Tibial nerve (tissue), 4 donors: ENCODE data around the gene HAX1. TPM values are rescaled to one million over a fixed set of nuclear protein-coding genes. Genes with fewer than 3 reads are reported as not detected.

Experiments used
- DNase-seq, 2 donors: peaks; one replicate each; pipeline ENCODE4 v3.0.0-alpha.2; 2019; ENCODE audit warnings: low spot score in 2 of 2
- H3K27ac ChIP-seq, 4 donors: fragments of 200-600 bp; sonication (generic) in 3 of 4; one replicate each; pipeline ENCODE4 v1.5.1; 2017 to 2019; ENCODE audit warnings: mild to moderate bottlenecking in 1 of 4
- H3K27me3 ChIP-seq, 2 donors: fragments of 200-600 bp; sonication (generic) in 1 of 2; one replicate each; pipeline versions ENCODE4 v1.5.1 to v1.6.0; 2017 to 2019
- H3K36me3 ChIP-seq, 3 donors: fragments of 200-600 bp; sonication (generic); one replicate each; pipeline ENCODE4 v1.5.1; 2018 to 2019
- H3K4me1 ChIP-seq, 4 donors: fragments of 200-600 bp; sonication (generic) in 3 of 4; one replicate each; pipeline ENCODE4 v1.5.1; 2017 to 2019
- H3K4me3 ChIP-seq, 4 donors: fragments of 200-600 bp; sonication (generic) in 3 of 4; one replicate each; pipeline ENCODE4 v1.5.1; 2017 to 2019; ENCODE audit warnings: mild to moderate bottlenecking in 1 of 4, moderate library complexity in 1 of 4
- H3K9me3 ChIP-seq, 4 donors: fragments of 200-600 bp; sonication (generic) in 3 of 4; one replicate each; pipeline ENCODE4 v1.5.1; 2017 to 2019
- EP300 ChIP-seq, 2 donors: sonication (generic); formaldehyde crosslinking; IDR thresholded peaks; one replicate each; pipeline ENCODE4 v1.6.1; 2017; ENCODE audit warnings: antibody characterized with exemption in 2 of 2, mild to moderate bottlenecking in 1 of 2
- POLR2A ChIP-seq, 2 donors: fragments of 450-650 bp; IDR thresholded peaks; one replicate each; pipeline ENCODE4 v1.6.1; 2017; ENCODE audit warnings: antibody characterized with exemption in 2 of 2, mild to moderate bottlenecking in 2 of 2, moderate library complexity in 2 of 2
- WGBS, 2 donors: methylation state at CpG; one replicate each; pipeline ENCODE4 v1.1.5; 2018; 5-methylcytosine and 5-hydroxymethylcytosine counted together
- total RNA-seq, 4 donors: library from RNA; depleted of rRNA; stranded (reverse); fragments of >200 nt; gene quantifications; one replicate each; pipeline ENCODE4 v1.1.0, GENCODE V29; 2016
- TF ChIP-seq, protein P1 (sequence below), 5 experiments: fragments of 200-600 bp in 3 of 5; fragments of 450-650 bp in 2 of 5; sonication (generic) in 3 of 5; IDR thresholded peaks; one replicate each; pipeline ENCODE4 v1.5.1; 2016 to 2019; ENCODE audit warnings: antibody characterized with exemption in 5 of 5, mild to moderate bottlenecking in 3 of 5, moderate library complexity in 2 of 5

HAX1 gene
- total RNA-seq, 4 donors from 2014 or later = 93.9 to 120 (median 111) TPM

DNA sequence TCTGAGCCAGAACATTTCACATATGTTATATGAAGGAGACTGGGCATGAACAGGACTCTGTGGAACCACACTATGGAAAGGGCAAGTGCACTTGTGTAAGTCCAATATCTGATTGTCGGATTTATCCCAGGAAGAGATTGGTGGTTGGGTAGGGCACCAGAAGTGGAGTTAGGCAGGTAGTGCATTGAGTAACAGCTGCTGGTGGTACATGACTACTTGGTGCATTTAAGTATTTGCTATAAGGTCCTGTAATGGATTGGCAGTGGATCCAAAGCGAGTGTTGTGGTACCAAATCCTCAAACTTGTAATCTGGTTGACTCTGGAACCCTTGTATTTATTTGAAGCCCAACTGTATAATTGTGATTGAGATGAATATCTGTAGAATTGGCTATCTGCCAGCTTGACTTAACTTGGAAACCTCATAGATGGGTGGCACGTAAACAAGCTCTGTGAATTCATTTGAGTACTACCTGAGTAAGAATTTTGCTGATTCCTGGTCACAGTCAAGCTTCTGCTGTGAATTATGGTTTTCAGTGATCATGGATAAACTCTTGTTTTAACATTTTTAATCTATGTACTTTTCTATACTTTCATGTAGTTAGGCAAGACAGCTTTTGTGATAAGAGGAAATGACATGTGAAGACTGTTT is 30.6 kb upstream of the HAX1 start:
- DNase-seq = no peak
- Histone ChIP-seq H3K4me3 (no peak overlapping the region), H3K9me3 (no peaks in the 10 kb centered on the region), H3K27ac (no peak overlapping the region), H3K36me3 (peaks cover 9 to 98% (median 41%) of the 10 kb centered on the region in 3 donors), H3K4me1 (peaks cover 0 to 12% (median 0%) of the 10 kb centered on the region in 4 donors), H3K27me3 (no peaks in the 10 kb centered on the region)
- no peak for TF ChIP-seq EP300 (IDR thresholded peaks at IDR 0.05)
- TF ChIP-seq POLR2A (IDR thresholded peaks at IDR 0.05) = no peak
- TF ChIP-seq, protein P1, sequence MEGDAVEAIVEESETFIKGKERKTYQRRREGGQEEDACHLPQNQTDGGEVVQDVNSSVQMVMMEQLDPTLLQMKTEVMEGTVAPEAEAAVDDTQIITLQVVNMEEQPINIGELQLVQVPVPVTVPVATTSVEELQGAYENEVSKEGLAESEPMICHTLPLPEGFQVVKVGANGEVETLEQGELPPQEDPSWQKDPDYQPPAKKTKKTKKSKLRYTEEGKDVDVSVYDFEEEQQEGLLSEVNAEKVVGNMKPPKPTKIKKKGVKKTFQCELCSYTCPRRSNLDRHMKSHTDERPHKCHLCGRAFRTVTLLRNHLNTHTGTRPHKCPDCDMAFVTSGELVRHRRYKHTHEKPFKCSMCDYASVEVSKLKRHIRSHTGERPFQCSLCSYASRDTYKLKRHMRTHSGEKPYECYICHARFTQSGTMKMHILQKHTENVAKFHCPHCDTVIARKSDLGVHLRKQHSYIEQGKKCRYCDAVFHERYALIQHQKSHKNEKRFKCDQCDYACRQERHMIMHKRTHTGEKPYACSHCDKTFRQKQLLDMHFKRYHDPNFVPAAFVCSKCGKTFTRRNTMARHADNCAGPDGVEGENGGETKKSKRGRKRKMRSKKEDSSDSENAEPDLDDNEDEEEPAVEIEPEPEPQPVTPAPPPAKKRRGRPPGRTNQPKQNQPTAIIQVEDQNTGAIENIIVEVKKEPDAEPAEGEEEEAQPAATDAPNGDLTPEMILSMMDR (IDR thresholded peaks at IDR 0.05) = no peak
- 84 to 92% methylated on average over 3 of the region's 3 CpGs for WGBS, 2 donors

DNA sequence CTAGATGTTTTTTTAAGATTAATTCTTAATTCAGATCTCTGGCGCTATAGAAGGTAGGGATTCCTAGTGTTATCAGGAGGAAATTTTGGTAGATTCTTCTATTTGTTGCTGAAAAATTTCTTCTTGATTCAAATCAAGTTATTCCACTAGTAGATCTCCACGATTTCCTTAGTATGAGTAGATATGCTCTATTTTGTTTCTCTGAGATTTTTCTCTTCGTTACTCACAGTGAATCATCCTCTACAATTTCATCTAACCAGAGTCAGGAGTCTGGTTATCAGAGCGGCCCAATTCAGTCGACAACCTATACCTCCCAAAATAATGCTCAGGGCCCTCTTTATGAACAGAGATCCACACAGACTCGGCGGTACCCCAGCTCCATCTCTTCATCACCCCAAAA is 18.8 kb upstream of the HAX1 start:
- TF ChIP-seq, protein P1 (IDR thresholded peaks at IDR 0.05) = no peak
- TF ChIP-seq POLR2A (IDR thresholded peaks at IDR 0.05) (no peak), EP300 (IDR thresholded peaks at IDR 0.05) (no peak)
- H3K9me3 ChIP-seq = no peaks in the 10 kb centered on the region
- WGBS, 2 donors = 93 to 95% methylated on average over 7 of the region's 7 CpGs
- H3K4me1 ChIP-seq = no peaks in the 10 kb centered on the region
- no peak for DNase-seq
- no peak overlapping the region for H3K4me3 ChIP-seq
- H3K36me3 ChIP-seq = peaks cover 14 to 100% (median 71%) of the 10 kb centered on the region in 3 donors
- no peaks in the 10 kb centered on the region for H3K27me3 ChIP-seq
- no peak overlapping the region for H3K27ac ChIP-seq

DNA sequence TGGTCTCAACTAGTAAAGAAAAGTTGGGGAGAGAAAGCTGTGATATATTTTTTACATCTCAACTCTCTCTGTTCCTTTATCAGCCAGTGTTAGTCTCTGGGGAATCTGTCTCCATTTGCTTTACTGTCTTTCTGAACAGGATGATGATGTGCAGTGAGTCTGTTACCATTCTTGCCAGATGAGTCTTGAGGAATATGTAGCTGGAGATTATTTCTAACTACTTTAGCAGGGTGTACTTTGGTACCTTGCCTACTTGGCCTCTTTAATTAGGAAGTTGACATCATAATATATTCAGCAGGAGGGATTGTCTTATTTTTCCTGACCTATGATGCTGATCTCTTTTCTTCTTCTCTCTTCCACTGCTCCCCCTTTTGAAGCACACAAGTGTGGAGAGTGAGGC is 15.7 kb upstream of the HAX1 start:
- Histone ChIP-seq H3K9me3 (no peaks in the 10 kb centered on the region), H3K27ac (no peak overlapping the region), H3K4me3 (no peak overlapping the region), H3K27me3 (no peaks in the 10 kb centered on the region), H3K4me1 (no peaks in the 10 kb centered on the region), H3K36me3 (peaks cover 6 to 100% (median 70%) of the 10 kb centered on the region in 3 donors)
- no peak for DNase-seq
- TF ChIP-seq POLR2A (IDR thresholded peaks at IDR 0.05) (no peak), EP300 (IDR thresholded peaks at IDR 0.05) (no peak)
- TF ChIP-seq, protein P1 (IDR thresholded peaks at IDR 0.05) = no peak

DNA sequence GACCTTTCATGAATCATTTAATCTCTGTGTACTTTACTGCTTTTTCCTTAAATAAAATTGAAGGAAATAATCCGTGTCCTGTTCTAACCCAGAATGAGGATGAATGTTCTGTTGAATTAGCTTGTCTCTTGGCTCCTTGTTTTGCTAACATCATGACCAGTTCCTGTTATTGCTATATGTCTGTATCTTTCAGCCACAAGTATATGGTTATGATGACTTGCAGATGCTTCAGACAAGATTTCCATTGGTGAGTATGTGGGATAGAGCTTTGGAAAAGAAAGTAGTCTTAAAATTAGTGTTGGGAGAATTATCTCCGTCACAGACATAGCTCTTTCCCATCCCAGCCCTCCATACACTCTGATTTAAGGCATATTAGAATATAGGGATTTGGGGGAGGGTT is 13.6 kb upstream of the HAX1 start:
- TF ChIP-seq, protein P1 (IDR thresholded peaks at IDR 0.05) = no peak
- no peak for TF ChIP-seq EP300 (IDR thresholded peaks at IDR 0.05)
- no peak for TF ChIP-seq POLR2A (IDR thresholded peaks at IDR 0.05)
- no peak for DNase-seq
- Histone ChIP-seq H3K27me3 (no peaks in the 10 kb centered on the region), H3K36me3 (peaks cover 6 to 100% (median 58%) of the 10 kb centered on the region in 3 donors), H3K27ac (no peak overlapping the region), H3K4me3 (no peak overlapping the region), H3K9me3 (no peaks in the 10 kb centered on the region), H3K4me1 (no peaks in the 10 kb centered on the region)
- WGBS, 2 donors = 94 to 95% methylated on average over 2 of the region's 2 CpGs

DNA sequence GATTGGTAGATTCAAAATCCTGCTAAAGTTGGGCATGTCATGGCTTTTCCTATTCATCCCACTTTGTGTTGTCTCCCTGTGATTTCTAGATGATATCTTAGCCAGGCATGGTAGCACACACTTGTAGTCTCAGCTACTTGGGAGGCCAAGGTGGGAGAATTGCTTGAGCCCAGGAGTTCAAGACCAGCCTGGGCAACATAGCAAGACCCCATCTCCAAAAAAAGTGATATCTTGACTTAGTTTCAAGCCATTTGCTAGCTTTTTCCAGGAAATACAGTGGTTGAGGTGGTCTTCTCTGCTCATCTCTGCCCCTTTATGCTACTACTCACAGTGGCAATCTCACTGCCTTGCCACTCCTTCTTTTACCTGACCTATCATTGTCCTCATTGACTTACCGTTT is 12.3 kb upstream of the HAX1 start:
- Histone ChIP-seq H3K9me3 (no peaks in the 10 kb centered on the region), H3K27me3 (no peaks in the 10 kb centered on the region), H3K4me1 (no peaks in the 10 kb centered on the region), H3K27ac (no peak overlapping the region), H3K4me3 (no peak overlapping the region), H3K36me3 (peaks cover 6 to 100% (median 45%) of the 10 kb centered on the region in 3 donors)
- DNase-seq = no peak
- whole genome bisulfite sequencing, 2 donors = 82 to 93% methylated on average over 1 of the region's 1 CpG
- TF ChIP-seq POLR2A (IDR thresholded peaks at IDR 0.05) (no peak), EP300 (IDR thresholded peaks at IDR 0.05) (no peak)
- TF ChIP-seq, protein P1 (IDR thresholded peaks at IDR 0.05) = no peak
